Lung (tissue), 12 donors: Measurements from ENCODE around the gene LCN12. TPM values are rescaled to one million over a fixed set of nuclear protein-coding genes. Genes with fewer than 3 reads are reported as not detected.

Experiments used
- ATAC-seq: fragments of 200-7000 bp; cut with Tn5 transposase; one replicate; pipeline ENCODE4 v1.9.1; 2020; ENCODE audit warnings: moderate number of reproducible peaks; ENCODE audit not compliant: insufficient read depth, low FRiP score
- DNase-seq, 3 donors: peaks; one replicate each; pipeline ENCODE4 v3.0.0-alpha.2; 2013 to 2017
- H3K27ac ChIP-seq, 2 donors: one replicate each; pipeline ENCODE4 v1.5.1; 2013; ENCODE audit warnings: mild to moderate bottlenecking in 2 of 2, moderate library complexity in 2 of 2, control low read depth in 1 of 2, inconsistent platforms in 1 of 2, low read depth in 1 of 2, low read length in 1 of 2
- H3K27me3 ChIP-seq, 3 donors: one replicate each; pipeline ENCODE4 v1.5.1; 2013; ENCODE audit warnings: low read length in 2 of 3; ENCODE audit not compliant: control insufficient read depth in 3 of 3, insufficient read depth in 3 of 3
- H3K36me3 ChIP-seq, 4 donors: one replicate each; pipeline ENCODE4 v1.5.1; 2013; ENCODE audit warnings: low read length in 4 of 4, mild to moderate bottlenecking in 1 of 4, moderate library complexity in 1 of 4; ENCODE audit not compliant: control insufficient read depth in 4 of 4, insufficient read depth in 4 of 4
- H3K4me1 ChIP-seq, 5 donors: one replicate each; pipeline ENCODE4 v1.5.1; 2013; ENCODE audit warnings: low read length in 5 of 5, mild to moderate bottlenecking in 2 of 5, moderate library complexity in 1 of 5; ENCODE audit not compliant: control insufficient read depth in 5 of 5, insufficient read depth in 5 of 5
- H3K4me3 ChIP-seq: one replicate; pipeline ENCODE4 v1.5.1; 2013; ENCODE audit warnings: mild to moderate bottlenecking, control low read depth, moderate library complexity
- H3K9ac ChIP-seq, 2 donors: one replicate each; pipeline ENCODE4 v1.5.1; 2013; ENCODE audit warnings: low read length in 2 of 2, control low read depth in 1 of 2; ENCODE audit not compliant: insufficient read depth in 1 of 2
- H3K9me3 ChIP-seq, 4 donors: one replicate each; pipeline ENCODE4 v1.5.1; 2013; ENCODE audit warnings: low read length in 3 of 4, mild to moderate bottlenecking in 1 of 4, moderate library complexity in 1 of 4; ENCODE audit not compliant: control insufficient read depth in 4 of 4, insufficient read depth in 3 of 4
- CTCF ChIP-seq: IDR thresholded peaks from 2 replicates; pipeline ENCODE4 v1.5.1; 2012; ENCODE audit warnings: mild to moderate bottlenecking; ENCODE audit errors: control extremely low read depth, extremely low read depth
- WGBS, 2 donors: extraction: QIAGEN DNeasy Blood & Tissue Kit; methylation state at CpG; one replicate each; pipeline ENCODE4 v1.1.7; 2013; 5-methylcytosine and 5-hydroxymethylcytosine counted together
- polyA plus RNA-seq, 2 donors: library from polyadenylated mRNA; stranded (reverse); fragments of 200-250 nt; gene quantifications; one replicate each; pipeline ENCODE4 v1.2.1, GENCODE V29; 2013
- total RNA-seq, 2 donors: library from RNA; depleted of rRNA in 1 of 2; stranded (reverse); fragments of >200 nt in 1 of 2; gene quantifications; one replicate each; pipeline ENCODE4 v1.2.1, GENCODE V29; 2014 to 2021
- donor health status: control.
- donor health status: control.
- donor health status: Bipolar disorder and iron deficiency.
- donor health status: healthy.
- donor health status: DM: yes; HTN: yes; CAD: no.

Gene LCN12
- total and polyA plus RNA-seq, 4 donors: 0.35 to 6.3 (median 3.2) TPM

DNA sequence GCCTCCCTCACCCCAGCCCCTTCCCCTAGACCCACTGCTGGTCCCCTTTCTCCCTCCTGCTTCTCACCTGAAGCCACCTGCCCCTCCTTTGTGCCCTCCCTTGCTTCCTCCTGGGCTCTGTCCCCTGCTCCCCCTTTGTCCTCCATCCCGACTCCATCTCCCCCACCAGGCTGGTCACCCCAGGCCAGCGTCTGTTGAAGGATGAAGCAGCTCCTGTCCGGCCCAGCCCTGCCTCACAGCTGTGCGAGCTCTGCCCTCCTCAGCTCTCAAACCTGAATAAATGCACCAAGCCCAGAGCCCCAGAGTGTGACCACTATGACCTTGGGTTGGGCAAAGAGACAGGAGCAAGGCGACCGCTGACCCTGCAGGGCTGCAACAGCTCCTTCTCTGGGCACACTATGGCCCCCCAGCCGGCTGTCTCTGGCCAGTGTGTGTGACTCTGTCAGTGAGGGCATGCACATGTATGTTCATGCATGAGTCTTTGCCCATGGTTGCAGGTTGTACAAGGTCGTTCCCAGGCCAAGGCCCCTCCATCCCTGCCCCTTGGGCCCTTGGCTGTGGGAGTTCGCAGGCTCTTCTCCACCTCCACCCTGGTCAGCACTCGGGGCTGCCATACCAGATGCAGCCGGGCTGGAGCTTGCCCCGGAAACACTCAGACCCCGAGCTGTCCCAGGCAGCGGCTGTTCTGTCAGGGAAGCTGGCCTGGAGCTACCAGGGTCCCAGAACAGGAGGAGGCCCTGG lies 3.3 kb downstream of the LCN12 start:
- H3K4me1 ChIP-seq: peaks cover 0 to 10% (median 2%) of the 10 kb centered on the region in 5 donors
- ATAC-seq (no peak), DNase-seq (no peak)
- H3K9me3 ChIP-seq: no peaks in the 10 kb centered on the region
- WGBS, 2 donors: 86% methylated on average over 14 of the region's 14 CpGs
- no peak for TF ChIP-seq CTCF
- H3K36me3 ChIP-seq: no peaks in the 10 kb centered on the region
- H3K4me3 ChIP-seq: no peak overlapping the region
- H3K27me3 ChIP-seq: no peaks in the 10 kb centered on the region
- H3K27ac ChIP-seq: no peak overlapping the region
- H3K9ac ChIP-seq: no peak overlapping the region

- no peak for TF ChIP-seq CTCF
- H3K4me3 ChIP-seq: no peak overlapping the region
- no peaks in the 10 kb centered on the region for H3K27me3 ChIP-seq
- DNase-seq: no peak
- H3K9me3 ChIP-seq: no peaks in the 10 kb centered on the region
- H3K4me1 ChIP-seq: peaks cover 0 to 5% (median 0%) of the 10 kb centered on the region in 5 donors
- no peak overlapping the region for H3K9ac ChIP-seq
- 98% methylated on average over 9 of the region's 9 CpGs for WGBS, 2 donors
- H3K27ac ChIP-seq: no peak overlapping the region
- no peaks in the 10 kb centered on the region for H3K36me3 ChIP-seq
- no peak for ATAC-seq
These were observed 3.9 kb downstream of the LCN12 start for GRCh38 chr9:136955943-136956335.

GRCh38 chr9:136956604-136957003 lies 4.5 kb downstream of the LCN12 start:
- TF ChIP-seq CTCF: no peak
- DNase-seq (no peak), ATAC-seq (no peak)
- Histone ChIP-seq H3K4me3 (no peak overlapping the region), H3K4me1 (peaks cover 0 to 5% (median 0%) of the 10 kb centered on the region in 5 donors), H3K9me3 (no peaks in the 10 kb centered on the region), H3K27ac (no peak overlapping the region), H3K36me3 (no peaks in the 10 kb centered on the region), H3K27me3 (no peaks in the 10 kb centered on the region), H3K9ac (no peak overlapping the region)
- 95 to 99% methylated on average over 4 of the region's 4 CpGs for WGBS, 2 donors

DNA sequence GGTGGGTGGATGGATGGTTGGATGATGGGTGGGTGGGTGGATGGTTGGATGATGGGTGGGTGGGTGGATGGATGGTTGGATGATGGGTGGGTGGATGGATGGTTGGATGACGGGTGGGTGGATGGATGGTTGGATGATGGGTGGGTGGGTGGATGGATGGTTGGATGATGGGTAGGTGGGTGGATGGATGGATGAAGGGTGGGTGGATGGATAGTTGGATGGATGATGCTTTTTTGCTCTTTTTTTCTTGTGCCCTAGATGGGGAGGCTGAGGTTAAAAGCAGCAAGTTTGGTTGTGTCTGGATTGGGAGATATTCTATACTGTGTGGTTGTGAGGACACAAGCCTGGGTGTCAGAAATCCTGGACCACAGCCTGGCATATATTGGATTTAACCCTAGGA lies 5.4 kb downstream of the LCN12 start:
- H3K9me3 ChIP-seq: no peaks in the 10 kb centered on the region
- no peak overlapping the region for H3K9ac ChIP-seq
- H3K27me3 ChIP-seq: no peaks in the 10 kb centered on the region
- ATAC-seq (no peak), DNase-seq (no peak)
- no peak overlapping the region for H3K4me3 ChIP-seq
- H3K36me3 ChIP-seq: no peaks in the 10 kb centered on the region
- H3K27ac ChIP-seq: no peak overlapping the region
- WGBS, 2 donors: 94 to 100% methylated on average over 1 of the region's 1 CpG
- no peak for TF ChIP-seq CTCF
- peaks cover 0 to under 1% (median 0%) of the 10 kb centered on the region in 5 donors for H3K4me1 ChIP-seq
